Measurements from ENCODE around the gene HYLS1.
A peak's percentile ranks its signal among the peaks of the same experiment; 100 is the strongest.

HYLS1 gene

DNA sequence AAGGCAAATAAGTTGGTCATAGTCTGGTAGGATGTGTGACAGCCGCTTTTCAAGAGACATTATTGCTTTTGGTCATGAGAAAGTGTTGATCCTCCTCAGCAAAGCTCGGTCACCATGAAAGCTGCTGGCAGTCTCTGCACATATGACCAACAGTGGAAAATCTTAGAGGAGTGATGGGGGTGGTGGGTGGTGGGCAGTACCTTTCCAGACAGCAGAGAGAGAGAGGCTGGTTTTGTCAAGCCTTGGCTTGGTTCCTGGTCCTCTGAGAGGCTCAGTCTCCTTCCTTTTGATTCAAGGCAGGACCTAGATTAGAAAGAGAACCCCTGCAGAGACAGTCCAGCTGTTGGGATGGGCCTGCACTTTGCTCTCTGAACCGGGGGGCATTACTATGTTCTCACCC, 38.3 kb downstream of the HYLS1 start:
- Histone ChIP-seq H3K27ac (no peak overlapping the region), H3K9me3 (ENCODE audit: low read depth, low read length) (no peaks in the 10 kb centered on the region), H3K36me3 (ENCODE audit: insufficient read depth, low read length) (no peaks in the 10 kb centered on the region), H3K9ac (ENCODE audit: insufficient read length) (no peak overlapping the region), H3K4me3 (no peak overlapping the region)
- no peak for TF ChIP-seq EZH2 (IDR thresholded peaks at IDR 0.05)
- TF ChIP-seq FOXP2 (optimal IDR thresholded peaks at IDR 0.05; ENCODE audit: control extremely low read depth, extremely low read length, insufficient read depth) = no peak
- TF ChIP-seq POLR2AphosphoS5 (IDR thresholded peaks at IDR 0.05; ENCODE audit: borderline replicate concordance, low read depth, low read length) = no peak
- no peak for DNase-seq (ENCODE audit: low read depth, low spot score)

DNA sequence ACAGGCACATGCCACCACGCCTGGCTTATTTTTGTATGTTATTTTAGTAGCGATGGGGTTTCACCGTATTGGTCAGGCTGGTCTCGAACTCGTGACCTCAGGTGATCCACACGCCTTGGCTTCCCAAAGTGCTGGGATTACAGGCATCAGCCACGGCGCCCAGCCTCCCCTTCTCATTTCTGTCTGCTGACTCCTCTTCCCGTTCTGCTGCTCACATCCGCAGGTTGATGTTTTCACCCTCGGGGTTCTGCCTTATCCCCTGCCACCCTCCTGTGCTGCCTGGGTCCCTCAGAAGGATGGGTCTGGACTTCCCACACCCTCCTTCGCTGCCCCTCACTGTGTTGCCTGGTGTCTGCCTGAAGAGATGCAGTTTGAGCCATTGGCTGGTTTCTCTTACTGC, 39.2 kb downstream of the HYLS1 start:
- no peak for DNase-seq (ENCODE audit: low read depth, low spot score)
- H3K4me3 ChIP-seq = no peak overlapping the region
- H3K27ac ChIP-seq = no peak overlapping the region
- no peak overlapping the region for H3K9ac ChIP-seq (ENCODE audit: insufficient read length)
- H3K9me3 ChIP-seq (ENCODE audit: low read depth, low read length) = no peaks in the 10 kb centered on the region
- TF ChIP-seq POLR2AphosphoS5 (IDR thresholded peaks at IDR 0.05; ENCODE audit: borderline replicate concordance, low read depth, low read length) = no peak
- no peak for TF ChIP-seq EZH2 (IDR thresholded peaks at IDR 0.05)
- TF ChIP-seq FOXP2 (optimal IDR thresholded peaks at IDR 0.05; ENCODE audit: control extremely low read depth, extremely low read length, insufficient read depth) = no peak
- no peaks in the 10 kb centered on the region for H3K36me3 ChIP-seq (ENCODE audit: insufficient read depth, low read length)

DNA sequence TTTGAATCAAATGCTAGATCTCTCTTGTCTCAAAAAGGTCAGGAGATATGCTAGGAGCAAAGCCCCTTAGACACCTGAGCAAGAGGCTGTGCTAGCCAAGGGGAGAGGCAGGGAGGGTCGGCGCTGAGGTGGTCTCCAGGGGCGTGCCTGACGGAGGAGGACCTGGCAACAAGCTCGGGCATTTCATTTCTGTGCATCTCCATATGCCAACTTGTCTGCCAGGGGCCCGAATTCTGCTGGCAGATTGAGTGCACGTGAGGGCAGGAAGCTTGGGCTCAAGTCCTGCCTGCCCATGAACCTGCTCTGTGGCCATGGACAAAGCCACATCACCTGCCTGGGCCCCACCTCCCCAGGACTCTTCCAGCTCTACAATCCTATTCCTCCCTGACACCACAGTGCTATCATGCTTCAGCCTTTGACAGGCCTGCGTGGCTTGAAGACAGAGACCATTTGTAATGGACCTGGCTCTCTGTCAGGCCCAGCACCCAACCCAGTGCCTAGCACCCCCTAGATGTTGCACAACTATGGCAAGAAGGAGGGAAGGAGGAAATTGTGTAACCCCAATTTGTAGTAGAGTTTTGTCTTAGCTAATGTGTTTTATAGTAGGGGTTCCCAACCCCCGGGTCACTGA, 42.1 kb downstream of the HYLS1 start:
- Histone ChIP-seq H3K27ac (no peak overlapping the region), H3K9ac (ENCODE audit: insufficient read length) (no peak overlapping the region), H3K4me3 (no peak overlapping the region), H3K36me3 (ENCODE audit: insufficient read depth, low read length) (no peaks in the 10 kb centered on the region), H3K9me3 (ENCODE audit: low read depth, low read length) (no peaks in the 10 kb centered on the region)
- TF ChIP-seq EZH2 (IDR thresholded peaks at IDR 0.05) (no peak), POLR2AphosphoS5 (IDR thresholded peaks at IDR 0.05; ENCODE audit: borderline replicate concordance, low read depth, low read length) (no peak), FOXP2 (optimal IDR thresholded peaks at IDR 0.05; ENCODE audit: control extremely low read depth, extremely low read length, insufficient read depth) (no peak)
- DNase-seq (ENCODE audit: low read depth, low spot score) = no peak

DNA sequence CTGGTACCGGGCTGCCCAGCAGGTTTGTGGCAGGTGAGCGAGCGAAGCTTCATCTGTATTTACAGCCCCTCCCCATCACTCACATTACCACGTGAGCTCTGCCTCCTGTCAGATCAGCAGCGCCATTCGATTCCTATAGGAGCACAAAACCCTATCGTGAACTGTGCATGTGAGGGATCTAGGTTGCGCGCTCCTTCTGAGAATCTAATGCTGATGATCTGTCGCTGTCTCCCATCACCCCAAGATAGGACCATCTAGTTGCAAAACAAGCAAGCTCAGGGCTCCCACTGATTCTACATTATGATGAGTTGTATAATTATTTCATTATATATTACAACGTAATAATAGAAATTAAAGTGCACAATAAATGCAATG, 42.6 kb downstream of the HYLS1 start:
- no peaks in the 10 kb centered on the region for H3K9me3 ChIP-seq (ENCODE audit: low read depth, low read length)
- H3K27ac ChIP-seq = no peak overlapping the region
- TF ChIP-seq FOXP2 (optimal IDR thresholded peaks at IDR 0.05; ENCODE audit: control extremely low read depth, extremely low read length, insufficient read depth) = no peak
- DNase-seq (ENCODE audit: low read depth, low spot score) = no peak
- H3K4me3 ChIP-seq = no peak overlapping the region
- H3K9ac ChIP-seq (ENCODE audit: insufficient read length) = no peak overlapping the region
- H3K36me3 ChIP-seq (ENCODE audit: insufficient read depth, low read length) = no peaks in the 10 kb centered on the region

DNA sequence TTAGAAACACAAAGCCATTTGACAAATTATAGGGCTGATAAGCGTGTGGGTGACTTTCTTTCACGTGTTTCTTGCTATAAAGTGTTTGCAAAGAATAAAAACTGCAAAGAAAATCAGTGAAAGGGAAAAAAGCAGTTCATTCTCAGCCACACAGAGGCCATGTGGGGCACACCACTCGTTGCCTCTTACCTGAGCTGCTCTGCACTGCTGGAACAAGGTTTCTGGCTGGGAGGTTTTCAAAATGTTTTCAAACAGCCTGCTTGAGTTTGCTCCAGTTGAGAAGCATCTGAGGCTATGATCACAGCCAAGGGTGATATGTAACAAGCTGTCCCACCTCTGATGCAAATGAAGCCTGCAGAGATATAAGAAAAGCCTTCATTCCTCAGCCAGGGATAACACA, 43.6 kb downstream of the HYLS1 start:
- Histone ChIP-seq H3K4me3 (peak overlapping the region; percentile 54), H3K9me3 (ENCODE audit: low read depth, low read length) (no peaks in the 10 kb centered on the region), H3K27ac (peak overlapping the region; percentile 27), H3K9ac (ENCODE audit: insufficient read length) (no peak overlapping the region), H3K36me3 (ENCODE audit: insufficient read depth, low read length) (no peaks in the 10 kb centered on the region)
- TF ChIP-seq FOXP2 (optimal IDR thresholded peaks at IDR 0.05; ENCODE audit: control extremely low read depth, extremely low read length, insufficient read depth) (no peak), EZH2 (IDR thresholded peaks at IDR 0.05) (no peak), POLR2AphosphoS5 (IDR thresholded peaks at IDR 0.05; ENCODE audit: borderline replicate concordance, low read depth, low read length) (no peak)
- DNase-seq (ENCODE audit: low read depth, low spot score) = no peak

DNA sequence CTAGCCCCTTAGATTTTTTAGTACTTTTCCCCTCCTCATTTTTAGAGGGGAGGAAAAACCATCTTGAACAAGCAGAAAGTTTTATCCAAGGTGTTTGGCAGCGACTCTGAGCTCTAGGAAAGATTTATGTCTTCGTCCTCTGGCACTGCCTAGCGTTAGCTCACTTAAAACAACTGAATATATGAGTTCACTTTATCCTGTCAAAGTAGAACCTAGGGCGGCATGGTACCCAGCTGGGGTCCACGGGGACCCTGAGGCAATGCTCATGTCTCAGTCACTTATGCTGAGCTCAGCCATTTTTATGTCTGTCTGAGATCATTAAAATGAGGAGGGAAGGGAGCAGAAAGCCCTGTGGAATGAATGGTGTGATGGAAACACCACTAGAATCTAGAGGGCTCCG, 44.2 kb downstream of the HYLS1 start:
- peak overlapping the region; percentile 54 for H3K4me3 ChIP-seq
- TF ChIP-seq EZH2 (IDR thresholded peaks at IDR 0.05) (no peak), POLR2AphosphoS5 (IDR thresholded peaks at IDR 0.05; ENCODE audit: borderline replicate concordance, low read depth, low read length) (peak; percentile 55; the same call in 1 of the 2 replicates), FOXP2 (optimal IDR thresholded peaks at IDR 0.05; ENCODE audit: control extremely low read depth, extremely low read length, insufficient read depth) (no peak)

DNA sequence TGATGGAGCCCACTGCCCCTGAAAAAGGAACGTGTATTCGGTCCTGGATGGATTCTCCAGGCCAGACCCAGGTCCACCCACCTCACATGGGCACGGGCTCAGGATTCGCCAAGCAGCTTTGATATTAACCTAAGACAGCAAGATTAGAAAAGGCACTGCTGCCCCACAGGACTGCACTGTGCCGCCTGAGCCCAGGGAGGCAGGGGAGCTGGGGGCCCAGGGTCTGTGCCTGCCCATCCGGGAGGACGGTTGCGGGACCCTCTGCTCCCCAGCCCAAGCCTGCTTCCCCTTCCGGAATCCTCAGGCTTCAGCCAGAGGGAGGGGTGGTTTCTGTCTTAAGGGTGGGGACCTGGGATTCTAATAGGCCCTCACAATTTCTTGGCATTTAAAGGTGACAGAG, 44.8 kb downstream of the HYLS1 start:
- Histone ChIP-seq H3K27ac (0 out of 2 replicates have a peak overlapping the region, but pooled peaks have one; percentile 19), H3K4me3 (no peak overlapping the region), H3K9ac (ENCODE audit: insufficient read length) (no peak overlapping the region), H3K36me3 (ENCODE audit: insufficient read depth, low read length) (no peaks in the 10 kb centered on the region), H3K9me3 (ENCODE audit: low read depth, low read length) (no peaks in the 10 kb centered on the region)
- no peak for TF ChIP-seq EZH2 (IDR thresholded peaks at IDR 0.05)
- TF ChIP-seq FOXP2 (optimal IDR thresholded peaks at IDR 0.05; ENCODE audit: control extremely low read depth, extremely low read length, insufficient read depth) = no peak
- TF ChIP-seq POLR2AphosphoS5 (IDR thresholded peaks at IDR 0.05; ENCODE audit: borderline replicate concordance, low read depth, low read length) = no peak
- DNase-seq (ENCODE audit: low read depth, low spot score) = no peak

More for the DNA sequence above, 44.2 kb downstream of the HYLS1 start:
- no peaks in the 10 kb centered on the region for H3K36me3 ChIP-seq (ENCODE audit: insufficient read depth, low read length)
- no peak overlapping the region for H3K9ac ChIP-seq (ENCODE audit: insufficient read length)
- no peaks in the 10 kb centered on the region for H3K9me3 ChIP-seq (ENCODE audit: low read depth, low read length)
- peak; percentile 62 for DNase-seq (ENCODE audit: low read depth, low spot score)
- peak overlapping the region; percentile 27; the same call in 1 of the 2 replicates for H3K27ac ChIP-seq

DNA sequence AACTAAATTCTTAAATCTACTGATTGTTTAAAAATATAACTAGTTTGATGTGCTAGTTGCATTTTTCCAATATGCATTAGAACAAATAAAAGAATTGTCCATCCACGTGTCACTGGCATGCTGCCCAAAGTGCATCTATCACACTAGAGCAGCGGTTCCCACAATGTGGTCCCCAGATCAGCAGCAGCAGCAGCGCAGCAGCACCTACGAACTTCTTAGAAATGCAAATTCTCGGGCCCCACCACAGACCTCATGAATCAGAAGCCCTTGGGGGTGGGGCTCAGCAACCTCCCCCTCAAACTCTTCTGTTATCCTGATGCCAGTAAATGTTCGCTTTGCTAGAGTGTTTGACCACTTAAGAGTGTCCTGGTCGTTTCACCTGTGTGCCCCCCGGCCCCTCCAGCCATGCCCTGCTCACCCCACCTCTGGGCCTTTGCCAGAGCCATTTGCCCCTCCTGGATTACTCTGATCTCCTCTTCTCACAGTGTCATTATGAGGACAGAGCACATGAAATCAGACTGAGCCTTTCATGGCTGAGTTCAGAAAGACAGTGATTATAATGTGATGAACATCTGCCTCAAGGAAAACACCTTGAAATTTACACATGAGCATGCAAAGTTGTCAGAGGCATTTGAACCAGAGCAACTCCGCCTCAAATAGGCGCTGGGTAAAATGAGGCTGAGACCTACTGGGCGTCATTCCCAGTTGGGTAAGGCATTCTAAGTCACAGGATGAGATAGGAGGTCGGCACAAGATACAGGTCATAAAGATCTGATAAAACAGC, 45.8 kb downstream of the HYLS1 start:
- no peaks in the 10 kb centered on the region for H3K36me3 ChIP-seq (ENCODE audit: insufficient read depth, low read length)
- no peaks in the 10 kb centered on the region for H3K9me3 ChIP-seq (ENCODE audit: low read depth, low read length)
- no peak for TF ChIP-seq POLR2AphosphoS5 (IDR thresholded peaks at IDR 0.05; ENCODE audit: borderline replicate concordance, low read depth, low read length)
- no peak for TF ChIP-seq EZH2 (IDR thresholded peaks at IDR 0.05)
- no peak for TF ChIP-seq FOXP2 (optimal IDR thresholded peaks at IDR 0.05; ENCODE audit: control extremely low read depth, extremely low read length, insufficient read depth)
- no peak overlapping the region for H3K4me3 ChIP-seq
- no peak overlapping the region for H3K27ac ChIP-seq
- no peak for DNase-seq (ENCODE audit: low read depth, low spot score)
- no peak overlapping the region for H3K9ac ChIP-seq (ENCODE audit: insufficient read length)
